Neural progenitor cell (in vitro differentiated cells): ENCODE measurements around the gene TMEM94. TPM values are rescaled to one million over a fixed set of nuclear protein-coding genes. Genes with fewer than 3 reads are reported as not detected.

Source experiments
- DNase-seq: peaks from one replicate; pipeline ENCODE4 v3.0.0-alpha.2; 2016; ENCODE audit warnings: low spot score
- H2AFZ ChIP-seq: fragments of 200-600 bp; sonication (generic); replicated peaks from 2 replicates; pipeline ENCODE4 v1.6.1; 2016; ENCODE audit warnings: antibody characterized with exemption
- H3F3A ChIP-seq: fragments of 200-600 bp; sonication (generic); 2 replicates; pipeline ENCODE4 v1.6.1; 2016; ENCODE audit warnings: antibody characterized with exemption, low read depth
- H3K27ac ChIP-seq: fragments of 200-600 bp; sonication (generic); 2 replicates; pipeline ENCODE4 v1.5.1; 2016; ENCODE audit warnings: mild to moderate bottlenecking
- H3K27me3 ChIP-seq: fragments of 200-600 bp; sonication (generic); 2 replicates; pipeline ENCODE4 v1.6.1; 2016; ENCODE audit warnings: mild to moderate bottlenecking, moderate library complexity
- H3K36me3 ChIP-seq: fragments of 200-600 bp; sonication (generic); 2 replicates; pipeline ENCODE4 v1.5.1; 2016
- H3K4me1 ChIP-seq: fragments of 200-600 bp; sonication (generic); 2 replicates; pipeline ENCODE4 v1.6.1; 2016; ENCODE audit warnings: mixed run types
- H3K4me2 ChIP-seq: fragments of 200-600 bp; sonication (generic); 2 replicates; pipeline ENCODE4 v1.6.1; 2016
- H3K4me3 ChIP-seq: fragments of 200-600 bp; sonication (generic); 2 replicates; pipeline ENCODE4 v1.5.1; 2016
- H3K79me2 ChIP-seq: fragments of 200-600 bp; sonication (generic); 2 replicates; pipeline ENCODE4 v1.6.1; 2016; ENCODE audit warnings: low read depth
- H3K9ac ChIP-seq: fragments of 200-600 bp; sonication (generic); 2 replicates; pipeline ENCODE4 v1.6.1; 2016
- H3K9me3 ChIP-seq: fragments of 200-600 bp; sonication (generic); 2 replicates; pipeline ENCODE4 v1.5.1; 2016; ENCODE audit warnings: low read depth
- H4K20me1 ChIP-seq: fragments of 200-600 bp; sonication (generic); 2 replicates; pipeline ENCODE4 v1.6.1; 2016; ENCODE audit warnings: low read depth
- H3K27ac Mint-ChIP-seq: 3 replicates; pipeline ENCODE4 v1.8.0; 2021; ENCODE audit warnings: mixed read lengths
- H3K27me3 Mint-ChIP-seq: 2 replicates; pipeline ENCODE4 v1.8.0; 2022; ENCODE audit warnings: low read depth, mild to moderate bottlenecking, inconsistent platforms, moderate library complexity, mixed read lengths; ENCODE audit not compliant: insufficient read depth
- H3K36me3 Mint-ChIP-seq: 3 replicates; pipeline ENCODE4 v1.8.0; 2021; ENCODE audit warnings: mixed read lengths
- H3K4me1 Mint-ChIP-seq: 3 replicates; pipeline ENCODE4 v1.8.0; 2021; ENCODE audit warnings: mixed read lengths
- H3K4me3 Mint-ChIP-seq: 3 replicates; pipeline ENCODE4 v1.8.0; 2021; ENCODE audit warnings: mild to moderate bottlenecking, moderate library complexity, mixed read lengths
- H3K9me3 Mint-ChIP-seq: 3 replicates; pipeline ENCODE4 v1.8.0; 2020; ENCODE audit warnings: mixed read lengths
- CTCF ChIP-seq: fragments of 200-600 bp; sonication (generic); IDR thresholded peaks from 2 replicates; pipeline ENCODE4 v1.5.1; 2017; ENCODE audit warnings: antibody characterized with exemption, mild to moderate bottlenecking
- EZH2 ChIP-seq: fragments of 200-600 bp; sonication (generic); IDR thresholded peaks from 2 replicates; pipeline ENCODE4 v1.6.1; 2017; ENCODE audit warnings: antibody characterized with exemption, mild to moderate bottlenecking, moderate library complexity
- EZH2phosphoT487 ChIP-seq: fragments of 200-600 bp; sonication (generic); IDR thresholded peaks from 2 replicates; pipeline ENCODE4 v1.6.1; 2017; ENCODE audit warnings: antibody characterized with exemption
- total RNA-seq: library from RNA; depleted of rRNA; stranded (reverse); fragments of >200 nt; gene quantifications from 2 replicates; pipeline ENCODE4 v1.2.3, GENCODE V29; 2015; ENCODE audit warnings: low replicate concordance

The TMEM94 gene
- total RNA-seq, 1 donor from 2014 or later, result 23.6 TPM

DNA sequence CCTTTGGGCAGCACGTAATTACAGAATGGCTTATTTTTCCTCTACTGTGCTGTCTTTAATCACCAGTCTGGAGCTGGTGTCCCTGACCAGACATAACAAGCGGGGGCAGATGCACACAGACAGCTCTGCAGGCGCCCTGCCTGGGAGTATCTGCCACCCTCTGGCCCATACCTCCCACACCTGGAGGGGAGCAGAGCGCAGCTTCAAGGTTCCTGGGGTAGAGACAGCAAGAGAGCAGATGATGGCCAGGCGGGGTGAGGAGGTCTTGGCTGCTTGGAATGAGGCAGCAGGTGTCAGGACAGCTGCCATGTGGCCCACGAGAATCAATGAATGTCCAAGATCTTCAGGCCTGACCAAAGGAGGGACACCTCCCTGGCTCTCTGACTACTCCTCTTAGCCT is 23.8 kb downstream of the TMEM94 start:
- H3K27me3 Mint-ChIP-seq, result peaks cover 10% of the 10 kb centered on the region
- Histone ChIP-seq H3K9ac (no peak overlapping the region), H3K4me1 (peaks cover 47% of the 10 kb centered on the region), H3K4me2 (peak overlapping the region; percentile 12), H3K79me2 (peaks cover 32% of the 10 kb centered on the region), H3K9me3 (no peaks in the 10 kb centered on the region), H3K36me3 (no peaks in the 10 kb centered on the region), H2AFZ (no peak overlapping the region), H4K20me1 (peaks cover 28% of the 10 kb centered on the region), H3K27me3 (no peaks in the 10 kb centered on the region), H3K27ac (no peak overlapping the region), H3K4me3 (no peak overlapping the region), H3F3A (peaks cover 37% of the 10 kb centered on the region)
- DNase-seq, result no peak
- TF ChIP-seq EZH2phosphoT487 (no peak), EZH2 (no peak)
- H3K4me3 Mint-ChIP-seq, result no peak overlapping the region
- H3K27ac Mint-ChIP-seq, result peak overlapping the region; percentile 63
- peaks cover 63% of the 10 kb centered on the region for H3K4me1 Mint-ChIP-seq
- no peaks in the 10 kb centered on the region for H3K9me3 Mint-ChIP-seq
- H3K36me3 Mint-ChIP-seq, result peaks cover 3% of the 10 kb centered on the region

GRCh38 chr17:75481194-75482068 is 25.0 kb downstream of the TMEM94 start:
- Histone ChIP-seq H3K4me2 (peak overlapping the region; percentile 51), H3K27ac (peak overlapping the region; percentile 77), H3K36me3 (no peaks in the 10 kb centered on the region), H3K9me3 (no peaks in the 10 kb centered on the region), H2AFZ (no peak overlapping the region), H3K27me3 (no peaks in the 10 kb centered on the region), H3K4me1 (peaks cover 39% of the 10 kb centered on the region), H3F3A (peaks cover 37% of the 10 kb centered on the region), H3K79me2 (peaks cover 32% of the 10 kb centered on the region), H3K4me3 (no peak overlapping the region), H3K9ac (peak overlapping the region; percentile 12), H4K20me1 (peaks cover 25% of the 10 kb centered on the region)
- Mint-ChIP-seq H3K27ac (no peak overlapping the region), H3K36me3 (peaks cover 4% of the 10 kb centered on the region), H3K4me1 (peaks cover 51% of the 10 kb centered on the region), H3K27me3 (peaks cover 12% of the 10 kb centered on the region), H3K4me3 (no peak overlapping the region), H3K9me3 (no peaks in the 10 kb centered on the region)
- TF ChIP-seq EZH2, result no peak
- TF ChIP-seq CTCF, result no peak
- no peak for TF ChIP-seq EZH2phosphoT487
- peak; percentile 72 for DNase-seq

GRCh38 chr17:75482098-75482942 is 25.9 kb downstream of the TMEM94 start:
- Histone ChIP-seq H3K4me3 (no peak overlapping the region), H3K4me1 (peaks cover 37% of the 10 kb centered on the region), H3K9ac (peak overlapping the region; percentile 12), H3K4me2 (peak overlapping the region; percentile 51), H3F3A (peaks cover 31% of the 10 kb centered on the region), H3K27ac (peak overlapping the region; percentile 77), H3K79me2 (peaks cover 32% of the 10 kb centered on the region), H4K20me1 (peaks cover 28% of the 10 kb centered on the region), H3K27me3 (no peaks in the 10 kb centered on the region), H2AFZ (no peak overlapping the region), H3K36me3 (no peaks in the 10 kb centered on the region), H3K9me3 (no peaks in the 10 kb centered on the region)
- DNase-seq, result no peak
- TF ChIP-seq CTCF (no peak), EZH2phosphoT487 (no peak), EZH2 (no peak)
- H3K27ac Mint-ChIP-seq, result no peak overlapping the region
- H3K27me3 Mint-ChIP-seq, result peaks cover 15% of the 10 kb centered on the region
- peaks cover 8% of the 10 kb centered on the region for H3K36me3 Mint-ChIP-seq
- no peaks in the 10 kb centered on the region for H3K9me3 Mint-ChIP-seq
- H3K4me1 Mint-ChIP-seq, result peaks cover 45% of the 10 kb centered on the region
- no peak overlapping the region for H3K4me3 Mint-ChIP-seq
